IPS-18a (cell line): ENCODE results near the gene PDZRN3.

Source experiments
- H3K27ac ChIP-seq: one replicate; pipeline ENCODE4 v1.5.1; 2013; ENCODE audit warnings: low read length
- H3K27me3 ChIP-seq: one replicate; pipeline ENCODE4 v1.6.1; 2013; ENCODE audit warnings: mild to moderate bottlenecking, low read length; ENCODE audit not compliant: control insufficient read depth, insufficient read depth
- H3K36me3 ChIP-seq: one replicate; pipeline ENCODE4 v1.6.1; 2013; ENCODE audit warnings: low read depth, low read length; ENCODE audit not compliant: control insufficient read depth
- H3K4me1 ChIP-seq: one replicate; pipeline ENCODE4 v1.6.1; 2013; ENCODE audit warnings: low read depth, low read length; ENCODE audit not compliant: control insufficient read depth
- H3K4me3 ChIP-seq: one replicate; pipeline ENCODE4 v1.5.1; 2013; ENCODE audit warnings: low read length
- H3K9ac ChIP-seq: one replicate; pipeline ENCODE4 v1.6.1; 2013; ENCODE audit warnings: mild to moderate bottlenecking, low read length, moderate library complexity
- H3K9me3 ChIP-seq: one replicate; pipeline ENCODE4 v1.6.1; 2013; ENCODE audit warnings: low read depth, low read length; ENCODE audit not compliant: control insufficient read depth

Gene PDZRN3

DNA sequence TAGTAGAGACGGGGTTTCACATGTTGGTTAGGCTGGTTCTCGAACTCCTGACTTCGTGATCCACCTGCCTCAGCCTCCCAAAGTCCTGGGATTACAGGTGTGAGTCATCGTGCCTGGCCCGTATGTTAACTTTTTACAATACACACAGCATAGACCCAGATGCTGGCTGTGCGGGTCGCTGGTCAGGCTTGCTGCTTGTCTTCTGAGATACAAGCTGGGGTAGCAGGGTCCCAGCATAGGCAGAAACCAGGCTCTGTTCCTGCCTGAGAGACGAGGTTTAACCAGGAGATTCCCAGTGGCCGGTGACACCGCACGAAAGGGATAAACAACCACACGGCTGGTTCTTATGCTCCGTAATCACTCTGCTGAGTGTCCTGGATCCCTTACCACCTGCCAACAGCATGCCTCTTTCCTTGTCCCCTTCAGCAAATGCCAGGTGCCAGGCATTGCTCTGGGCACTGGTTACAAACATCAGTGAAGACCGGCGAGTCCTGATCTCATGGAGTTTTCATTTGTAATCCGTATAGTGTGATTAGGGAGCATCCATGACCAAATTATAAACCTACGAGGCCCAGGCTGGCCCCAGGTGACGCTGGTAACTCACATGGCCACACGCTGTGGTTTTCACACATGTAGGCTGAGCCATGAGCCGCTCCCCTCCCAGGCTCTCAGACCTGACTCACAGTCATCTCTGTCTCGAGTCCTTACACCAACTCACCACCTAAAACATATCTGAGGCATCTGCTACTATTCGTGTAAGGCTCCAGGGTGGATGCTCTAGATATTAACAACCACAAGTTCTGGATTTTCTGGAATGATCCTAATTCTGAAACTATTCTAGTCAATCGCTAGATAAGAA, 125.7 kb downstream of the PDZRN3 start:
- H3K27ac ChIP-seq: no peak overlapping the region
- no peaks in the 10 kb centered on the region for H3K9me3 ChIP-seq
- peaks cover 16% of the 10 kb centered on the region for H3K4me1 ChIP-seq
- no peaks in the 10 kb centered on the region for H3K27me3 ChIP-seq
- H3K9ac ChIP-seq: no peak overlapping the region
- H3K4me3 ChIP-seq: no peak overlapping the region
- no peaks in the 10 kb centered on the region for H3K36me3 ChIP-seq

DNA sequence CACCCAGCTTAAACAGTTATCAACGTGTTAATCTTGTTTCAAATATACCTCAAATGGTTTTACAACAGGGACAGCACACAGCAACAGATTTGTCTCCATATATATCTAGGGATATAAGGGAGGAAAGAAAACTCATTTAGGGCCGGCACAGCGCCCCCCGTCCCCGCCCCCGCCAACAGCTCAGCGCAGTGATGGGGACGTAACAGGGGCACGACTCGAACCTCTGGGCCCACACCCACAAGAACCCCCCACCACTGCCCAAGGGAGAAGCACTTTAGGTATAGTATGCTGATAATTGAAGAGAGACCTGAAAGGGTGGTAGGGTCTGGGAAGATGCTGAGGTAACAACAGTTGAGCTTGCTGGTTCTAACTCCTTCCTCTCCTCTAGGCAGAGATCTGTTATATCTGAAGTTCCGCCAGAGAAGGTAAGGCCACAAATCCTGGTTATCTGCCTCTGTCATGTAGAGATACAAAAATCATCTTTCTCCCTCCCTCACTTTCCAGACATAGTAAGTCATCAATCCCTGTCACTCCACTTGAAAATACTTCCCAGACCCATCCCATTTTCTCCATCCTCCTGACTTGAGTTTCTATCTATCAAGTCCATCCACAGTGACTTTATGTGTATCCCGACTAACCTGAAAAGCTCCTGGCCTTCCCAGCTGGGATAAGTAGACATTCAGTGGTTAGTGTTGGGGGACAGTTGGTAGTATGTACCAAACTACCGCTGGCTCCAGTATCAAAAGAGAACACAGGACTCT, 126.9 kb downstream of the PDZRN3 start:
- Histone ChIP-seq H3K9me3 (no peaks in the 10 kb centered on the region), H3K36me3 (no peaks in the 10 kb centered on the region), H3K4me1 (peaks cover 16% of the 10 kb centered on the region), H3K27ac (no peak overlapping the region), H3K27me3 (no peaks in the 10 kb centered on the region), H3K9ac (no peak overlapping the region), H3K4me3 (no peak overlapping the region)

DNA sequence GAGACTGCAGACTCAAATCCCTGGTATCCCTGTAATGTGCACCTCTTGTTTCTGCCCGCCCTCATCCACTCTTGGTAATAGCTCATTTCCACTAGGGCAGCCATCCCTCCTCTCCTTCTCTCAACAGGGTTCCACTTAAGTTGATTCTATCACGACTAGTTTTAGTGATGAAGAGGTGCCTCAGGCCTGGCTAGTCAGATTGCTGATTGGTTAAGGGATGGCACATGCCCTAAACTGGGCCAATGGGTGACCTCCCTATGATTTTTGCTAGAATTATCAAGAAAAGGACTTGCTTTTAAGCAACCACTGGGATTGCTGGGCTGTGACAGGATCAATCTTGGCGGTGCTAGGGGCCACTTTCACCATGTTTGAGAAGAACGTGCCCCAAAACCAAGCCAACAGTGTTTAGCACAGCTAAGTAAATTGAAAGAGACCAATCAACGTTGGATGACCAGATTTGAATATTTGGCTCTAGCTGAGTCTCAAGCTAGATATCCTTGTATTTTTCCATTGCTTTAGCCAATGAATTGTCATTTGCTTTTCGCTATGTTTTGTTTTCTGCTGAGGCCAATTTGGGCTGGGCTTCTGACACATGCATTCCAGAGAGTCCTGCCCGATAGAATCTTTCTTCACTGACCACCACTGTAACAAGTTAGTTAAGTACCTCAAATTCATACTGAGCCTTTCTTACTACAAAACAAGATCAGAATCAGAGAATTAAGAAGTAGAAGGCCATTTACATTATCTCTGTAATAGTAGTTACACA, 131.0 kb downstream of the PDZRN3 start:
- Histone ChIP-seq H3K36me3 (no peaks in the 10 kb centered on the region), H3K4me3 (no peak overlapping the region), H3K9me3 (no peaks in the 10 kb centered on the region), H3K9ac (no peak overlapping the region), H3K27ac (no peak overlapping the region), H3K27me3 (no peaks in the 10 kb centered on the region), H3K4me1 (peaks cover 27% of the 10 kb centered on the region)

DNA sequence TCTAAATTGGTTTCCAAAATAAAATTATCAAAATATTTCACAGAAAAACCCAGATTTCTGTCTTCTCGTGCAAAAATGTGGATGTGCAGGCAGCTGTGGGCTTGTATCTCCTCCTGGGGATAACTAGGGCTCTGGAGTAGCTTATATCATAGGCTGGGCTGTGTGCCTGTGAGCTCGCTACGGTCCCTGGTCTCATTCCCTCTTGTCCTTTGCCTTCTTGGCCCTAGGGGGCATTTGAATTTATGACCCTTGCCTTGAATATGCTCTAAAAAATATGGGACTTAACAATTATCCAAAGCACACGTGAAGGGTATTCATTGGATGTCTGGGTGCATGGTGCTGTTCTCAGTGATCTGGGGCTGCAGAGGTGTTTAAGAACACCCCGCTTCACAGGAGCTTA, 132.6 kb downstream of the PDZRN3 start:
- Histone ChIP-seq H3K27me3 (no peaks in the 10 kb centered on the region), H3K36me3 (no peaks in the 10 kb centered on the region), H3K9me3 (no peaks in the 10 kb centered on the region), H3K4me3 (no peak overlapping the region), H3K27ac (no peak overlapping the region), H3K9ac (no peak overlapping the region), H3K4me1 (peaks cover 32% of the 10 kb centered on the region)

DNA sequence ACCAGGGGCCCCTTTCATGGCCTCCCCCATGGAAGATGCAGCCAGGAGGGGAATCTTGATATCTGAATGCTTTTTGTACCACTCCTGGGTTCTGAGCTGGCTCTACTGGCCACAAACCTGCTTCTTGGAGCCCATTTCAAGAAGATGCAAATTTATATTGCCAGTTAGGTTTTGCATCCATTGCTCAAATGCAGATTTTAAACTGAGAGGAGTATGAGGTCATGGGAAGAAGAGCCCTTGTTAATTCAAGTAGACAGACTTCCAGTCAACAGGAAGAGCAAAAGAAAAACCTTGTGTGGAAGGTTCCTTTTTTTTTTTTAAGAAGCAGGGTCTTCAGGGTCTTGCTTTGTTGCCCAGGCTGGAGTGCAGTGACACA, 133.5 kb downstream of the PDZRN3 start:
- no peak overlapping the region for H3K9ac ChIP-seq
- no peaks in the 10 kb centered on the region for H3K36me3 ChIP-seq
- peaks cover 25% of the 10 kb centered on the region for H3K4me1 ChIP-seq
- H3K27me3 ChIP-seq: no peaks in the 10 kb centered on the region
- no peak overlapping the region for H3K4me3 ChIP-seq
- H3K9me3 ChIP-seq: no peaks in the 10 kb centered on the region
- no peak overlapping the region for H3K27ac ChIP-seq

DNA sequence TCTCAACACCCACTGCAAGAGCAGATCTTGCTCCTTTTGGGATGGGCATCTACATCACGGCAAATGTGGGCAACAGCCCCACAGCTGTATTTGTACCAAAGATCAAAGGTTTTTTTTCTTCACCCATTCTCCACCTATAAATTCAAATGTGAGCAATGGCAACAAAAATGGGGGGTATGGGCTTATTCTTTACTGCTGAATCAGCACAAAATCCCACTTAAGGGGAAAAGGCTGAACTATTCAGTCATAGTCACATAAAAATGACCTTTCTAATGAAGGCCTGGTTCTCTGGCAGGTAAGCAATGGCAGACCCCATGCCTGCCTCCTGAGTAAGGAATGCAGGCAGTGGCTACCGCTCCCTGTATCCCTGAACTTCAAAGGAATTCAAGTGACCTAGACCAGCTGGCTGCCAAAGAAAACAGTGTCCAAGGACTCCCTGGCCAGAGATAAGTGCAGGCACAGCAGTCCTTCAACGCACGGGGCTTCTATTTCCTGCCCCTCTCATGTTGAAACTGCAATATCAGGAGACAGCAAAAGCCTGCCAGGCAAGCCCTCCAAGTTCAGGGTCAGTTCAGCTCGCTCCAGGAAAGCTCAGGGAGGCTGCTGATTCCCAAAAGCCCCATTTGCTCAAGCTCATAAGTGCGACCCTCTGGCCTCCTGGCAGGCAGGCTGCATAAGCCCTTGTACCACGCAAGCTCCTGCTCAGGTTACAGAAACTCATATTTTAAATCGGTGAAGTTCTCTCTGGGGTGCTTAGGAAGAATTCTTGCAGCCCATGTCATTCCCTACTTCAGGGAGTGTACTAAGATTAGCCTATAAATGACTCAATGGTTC, 134.1 kb downstream of the PDZRN3 start:
- Histone ChIP-seq H3K4me1 (peaks cover 22% of the 10 kb centered on the region), H3K27ac (no peak overlapping the region), H3K9ac (no peak overlapping the region), H3K4me3 (no peak overlapping the region), H3K36me3 (no peaks in the 10 kb centered on the region), H3K9me3 (no peaks in the 10 kb centered on the region), H3K27me3 (no peaks in the 10 kb centered on the region)

DNA sequence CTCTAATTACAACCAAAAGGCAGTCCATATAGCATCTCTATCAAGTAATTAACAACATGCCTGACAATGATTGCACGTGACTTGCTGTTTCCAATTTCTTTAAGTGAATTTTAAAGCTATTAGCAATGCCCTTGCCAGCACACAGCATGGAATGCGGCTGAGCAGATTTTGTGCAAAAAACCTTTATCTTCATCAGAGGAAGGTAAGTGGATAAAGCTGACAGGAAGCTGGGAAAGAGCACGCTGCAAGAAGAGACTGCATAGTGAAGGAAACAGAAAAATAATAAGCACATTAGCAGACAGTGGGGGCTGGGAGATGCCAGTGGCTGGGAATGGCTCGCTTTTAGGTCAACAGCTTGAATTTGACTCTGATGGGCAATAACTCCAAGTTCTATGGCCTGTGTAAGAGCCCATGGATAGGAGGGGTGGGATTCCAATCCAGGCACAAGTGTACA, 138.8 kb downstream of the PDZRN3 start:
- no peak overlapping the region for H3K9ac ChIP-seq
- H3K27ac ChIP-seq: no peak overlapping the region
- H3K36me3 ChIP-seq: no peaks in the 10 kb centered on the region
- H3K4me3 ChIP-seq: no peak overlapping the region
- no peaks in the 10 kb centered on the region for H3K27me3 ChIP-seq
- no peaks in the 10 kb centered on the region for H3K9me3 ChIP-seq
- peaks cover 54% of the 10 kb centered on the region for H3K4me1 ChIP-seq

DNA sequence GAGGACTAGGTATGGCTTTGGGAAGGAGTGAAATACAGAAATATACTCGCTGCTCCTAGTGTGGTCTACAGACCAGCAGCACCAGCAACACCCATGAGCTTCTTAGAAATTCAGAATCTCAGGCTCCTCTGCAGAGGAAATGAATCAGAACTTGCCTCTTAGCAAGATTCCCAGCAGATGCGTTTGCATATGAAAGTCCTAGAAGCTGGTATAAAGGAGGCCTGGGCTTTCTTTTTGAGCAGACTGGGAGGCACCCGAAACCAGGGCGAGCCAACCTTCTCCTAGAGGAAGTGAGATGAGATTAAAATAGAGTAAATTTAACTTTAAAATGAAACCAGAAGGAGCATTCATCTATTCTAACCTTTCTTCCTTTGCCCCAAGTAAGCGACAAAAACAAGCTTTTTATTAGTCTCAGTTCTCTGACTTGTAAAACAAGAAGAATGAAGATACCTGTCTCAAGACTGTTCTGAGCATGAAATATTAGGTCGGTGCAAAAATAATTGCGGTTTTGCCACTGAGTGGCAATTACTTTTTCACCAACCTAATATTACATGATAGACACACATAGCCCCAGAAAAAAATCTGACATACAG, 140.0 kb downstream of the PDZRN3 start:
- H3K4me3 ChIP-seq: peak overlapping the region; percentile 21
- peaks cover 44% of the 10 kb centered on the region for H3K4me1 ChIP-seq
- H3K9me3 ChIP-seq: no peaks in the 10 kb centered on the region
- H3K27ac ChIP-seq: no peak overlapping the region
- H3K9ac ChIP-seq: no peak overlapping the region
- no peaks in the 10 kb centered on the region for H3K27me3 ChIP-seq
- H3K36me3 ChIP-seq: no peaks in the 10 kb centered on the region

DNA sequence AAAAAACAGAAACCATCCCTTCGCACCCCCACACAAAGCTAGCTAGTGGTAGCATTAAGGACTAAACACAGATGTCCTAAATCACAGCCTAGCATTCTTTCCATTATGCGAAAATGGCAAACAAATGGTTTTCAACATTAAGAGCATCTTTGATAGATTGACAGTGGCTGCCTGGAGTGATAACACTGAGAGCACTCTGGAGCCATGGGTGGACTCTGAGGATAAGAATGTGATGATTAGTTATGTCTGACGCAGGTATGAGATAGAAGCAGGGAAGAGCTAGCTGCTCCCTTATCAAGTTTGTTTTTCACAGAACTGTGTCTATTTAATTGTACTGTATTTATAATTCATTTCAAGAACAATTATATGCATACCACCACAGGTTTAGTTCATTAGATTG, 142.9 kb downstream of the PDZRN3 start:
- Histone ChIP-seq H3K9me3 (no peaks in the 10 kb centered on the region), H3K36me3 (no peaks in the 10 kb centered on the region), H3K9ac (no peak overlapping the region)

DNA sequence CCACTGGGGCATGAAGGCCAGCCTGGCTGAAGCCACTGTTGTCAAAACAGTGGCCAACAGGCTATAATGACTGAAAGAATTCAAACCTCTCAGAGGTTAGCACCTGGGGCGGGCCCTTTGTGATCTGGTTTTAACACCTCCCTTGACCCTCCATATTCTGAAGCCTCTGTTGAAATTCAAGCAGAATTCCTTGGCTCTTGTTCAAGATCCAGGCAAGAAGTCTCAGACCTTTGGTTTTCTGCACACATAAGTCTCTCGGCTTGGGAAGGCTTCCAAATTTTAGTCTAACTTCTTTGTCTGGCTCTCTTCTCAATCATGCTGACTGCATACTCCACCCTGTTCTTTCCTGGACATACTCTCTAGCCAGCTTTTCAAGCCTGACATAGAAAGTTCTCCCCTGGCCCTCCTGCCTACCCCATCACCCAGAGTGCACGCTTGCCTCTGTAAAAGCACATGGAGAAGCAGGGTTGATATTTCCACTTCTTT, 144.5 kb downstream of the PDZRN3 start:
- Histone ChIP-seq H3K4me1 (peaks cover 30% of the 10 kb centered on the region), H3K27ac (no peak overlapping the region), H3K9me3 (no peaks in the 10 kb centered on the region), H3K4me3 (no peak overlapping the region), H3K36me3 (no peaks in the 10 kb centered on the region), H3K27me3 (no peaks in the 10 kb centered on the region), H3K9ac (no peak overlapping the region)

More for the DNA sequence above, 142.9 kb downstream of the PDZRN3 start:
- no peaks in the 10 kb centered on the region for H3K27me3 ChIP-seq
- peaks cover 38% of the 10 kb centered on the region for H3K4me1 ChIP-seq
- H3K27ac ChIP-seq: no peak overlapping the region
- H3K4me3 ChIP-seq: no peak overlapping the region
